RWPE2 (cell line): ENCODE measurements around the gene DNAAF2.

ENCODE experiments used
- ATAC-seq: fragments of 200-7000 bp; cut with Tn5 transposase; 3 replicates; pipeline ENCODE4 v1.9.1; 2021; ENCODE audit warnings: low read depth
- DNase-seq: peaks from one replicate; pipeline ENCODE4 v3.0.0-alpha.2; 2020; ENCODE audit warnings: low spot score
- H3K27ac ChIP-seq: fragments of 450-650 bp; 2 replicates; pipeline ENCODE4 v1.5.1; 2017; ENCODE audit warnings: mild to moderate bottlenecking; ENCODE audit not compliant: poor library complexity, severe bottlenecking
- H3K27me3 ChIP-seq: fragments of 250-450 bp; sonication (Bioruptor Pico); 2 replicates; pipeline ENCODE4 v1.5.1; 2021; ENCODE audit warnings: mild to moderate bottlenecking, moderate library complexity; ENCODE audit not compliant: insufficient read depth, poor library complexity, severe bottlenecking
- H3K36me3 ChIP-seq: fragments of 250-450 bp; sonication (Bioruptor Pico); 2 replicates; pipeline ENCODE4 v1.5.1; 2020; ENCODE audit warnings: low read depth, mild to moderate bottlenecking, moderate library complexity
- H3K4me1 ChIP-seq: fragments of 250-450 bp; sonication (Bioruptor Pico); 2 replicates; pipeline ENCODE4 v1.5.1; 2021; ENCODE audit warnings: mild to moderate bottlenecking, moderate library complexity; ENCODE audit not compliant: insufficient read depth, poor library complexity, severe bottlenecking
- H3K4me3 ChIP-seq: fragments of 250-450 bp; sonication (Bioruptor Pico); 2 replicates; pipeline ENCODE4 v1.5.1; 2021; ENCODE audit warnings: mild to moderate bottlenecking, moderate library complexity; ENCODE audit not compliant: severe bottlenecking
- H3K9me3 ChIP-seq: fragments of 250-450 bp; sonication (Bioruptor Pico); 2 replicates; pipeline ENCODE4 v1.5.1; 2021; ENCODE audit warnings: mild to moderate bottlenecking, moderate library complexity; ENCODE audit not compliant: severe bottlenecking
- CTCF ChIP-seq: fragments of 450-650 bp; IDR thresholded peaks from one replicate; pipeline ENCODE4 v1.5.1; 2017; ENCODE audit warnings: mild to moderate bottlenecking, moderate library complexity; ENCODE audit not compliant: poor library complexity, severe bottlenecking

The DNAAF2 gene

GRCh38 chr14:49634547-49635334 is at the start of gene DNAAF2:
Gene DNAAF2 (minus strand): TSS chr14:49635244. CDS start chr14:49635149, 95 bp downstream.
- H3K4me1 ChIP-seq: peaks cover 13% of the 10 kb centered on the region
- DNase-seq (peak; percentile 75), ATAC-seq (peak; percentile 60)
- H3K9me3 ChIP-seq: no peaks in the 10 kb centered on the region
- peaks cover 42% of the 10 kb centered on the region for H3K36me3 ChIP-seq
- peak; percentile 71 for TF ChIP-seq CTCF
- H3K27me3 ChIP-seq: no peaks in the 10 kb centered on the region
- H3K27ac ChIP-seq: peak within 1 kb of the TSS; percentile 80
- peak within 1 kb of the TSS; percentile 81 for H3K4me3 ChIP-seq

GRCh38 chr14:49679271-49679670 is 44.2 kb upstream of the DNAAF2 start:
- Histone ChIP-seq H3K4me3 (no peak overlapping the region), H3K27me3 (no peaks in the 10 kb centered on the region), H3K27ac (no peak overlapping the region), H3K36me3 (peaks cover 84% of the 10 kb centered on the region), H3K4me1 (peaks cover 6% of the 10 kb centered on the region), H3K9me3 (no peaks in the 10 kb centered on the region)
- DNase-seq: no peak
- peak; percentile 29; the same call in 1 of the 3 replicates for ATAC-seq
- TF ChIP-seq CTCF: no peak

GRCh38 chr14:49677643-49678042 is 42.6 kb upstream of the DNAAF2 start:
- TF ChIP-seq CTCF: no peak
- no peak overlapping the region for H3K4me3 ChIP-seq
- peaks cover 6% of the 10 kb centered on the region for H3K4me1 ChIP-seq
- no peaks in the 10 kb centered on the region for H3K27me3 ChIP-seq
- no peaks in the 10 kb centered on the region for H3K9me3 ChIP-seq
- peak; percentile 50; the same call in 1 of the 3 replicates for ATAC-seq
- DNase-seq: no peak
- no peak overlapping the region for H3K27ac ChIP-seq
- H3K36me3 ChIP-seq: peaks cover 85% of the 10 kb centered on the region

- Histone ChIP-seq H3K27ac (no peak overlapping the region), H3K4me1 (no peaks in the 10 kb centered on the region), H3K4me3 (no peak overlapping the region), H3K36me3 (peaks cover 70% of the 10 kb centered on the region), H3K9me3 (no peaks in the 10 kb centered on the region), H3K27me3 (no peaks in the 10 kb centered on the region)
- no peak for TF ChIP-seq CTCF
- ATAC-seq (no peak), DNase-seq (no peak)
Measured at GRCh38 chr14:49673586-49673985, 38.5 kb upstream of the DNAAF2 start.

GRCh38 chr14:49670475-49670874 is 35.4 kb upstream of the DNAAF2 start:
- Histone ChIP-seq H3K27ac (no peak overlapping the region), H3K4me3 (no peak overlapping the region), H3K27me3 (no peaks in the 10 kb centered on the region), H3K9me3 (no peaks in the 10 kb centered on the region), H3K4me1 (no peaks in the 10 kb centered on the region), H3K36me3 (peaks cover 78% of the 10 kb centered on the region)
- ATAC-seq: no peak
- TF ChIP-seq CTCF: no peak
- DNase-seq: no peak
